CD4-positive, alpha-beta T cell treated with Interleukin-4 for 4 hours (primary cell): ENCODE results near the gene RNF182.
"Not testable (repeated sequence)": the region's sequence is repeated elsewhere in the genome, so short reads cannot be mapped to it uniquely, and the experiment has no call there.

Source experiments
- DNase-seq: peaks from one replicate; pipeline ENCODE4 v3.0.0-alpha.2; 2020

Gene RNF182

DNA sequence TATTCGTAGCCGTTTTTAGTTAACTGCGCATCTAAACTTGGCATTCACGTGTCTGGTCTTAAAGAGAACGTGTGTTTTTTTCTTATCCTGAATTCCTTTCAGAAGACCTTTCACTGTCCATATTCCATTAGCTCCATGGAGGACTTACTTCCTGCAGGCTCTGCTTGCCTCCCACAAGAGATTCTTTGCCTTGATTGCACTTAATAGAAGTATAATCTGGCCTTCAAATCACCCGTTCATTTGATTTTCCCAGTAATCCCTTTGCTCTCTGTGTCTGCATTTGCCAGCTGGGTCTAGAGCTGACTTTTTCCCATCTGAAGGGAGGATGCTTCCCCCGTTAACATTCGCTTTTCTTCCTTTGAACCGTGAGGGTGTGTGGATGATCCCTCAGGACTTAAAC, 79.5 kb downstream of the RNF182 start:
- DNase-seq: no peak

DNA sequence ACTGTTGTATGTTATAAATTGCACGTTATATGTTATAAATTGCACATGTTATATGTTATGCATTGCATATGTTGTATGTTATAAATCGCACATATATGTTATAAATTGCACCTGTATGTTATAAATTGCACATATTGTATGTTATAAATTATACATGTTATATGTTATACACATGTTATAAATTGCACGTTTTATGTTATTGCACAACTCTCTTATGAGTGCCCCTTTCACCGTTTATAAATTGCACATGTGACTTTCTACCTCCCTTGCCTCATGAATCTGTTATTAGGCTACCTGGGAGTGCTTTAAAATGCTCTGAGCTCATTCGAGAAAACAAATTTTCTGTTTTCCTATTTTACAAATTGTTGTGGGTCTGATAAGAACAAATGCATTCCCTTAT, 84.1 kb downstream of the RNF182 start:
- DNase-seq: no peak

DNA sequence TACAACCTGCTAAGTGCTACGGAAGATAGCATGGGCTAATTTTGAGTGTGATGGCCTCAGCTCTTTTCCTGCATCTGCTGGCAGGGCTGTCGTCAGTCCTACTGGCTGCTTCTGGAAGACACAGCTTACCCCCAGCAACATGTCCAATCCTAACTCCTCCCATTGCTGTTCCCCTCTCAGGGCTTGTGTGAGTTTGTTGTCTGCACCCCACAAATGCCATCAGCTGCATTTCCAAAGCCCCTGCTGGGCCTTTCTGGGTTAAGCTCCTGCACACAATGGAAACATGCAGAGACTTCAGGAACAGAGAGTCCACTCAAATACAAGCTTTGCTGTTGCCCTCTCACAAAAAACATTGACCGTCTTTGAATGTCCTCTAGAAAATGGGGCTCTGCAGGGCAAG, 84.7 kb downstream of the RNF182 start:
- DNase-seq: no peak

DNA sequence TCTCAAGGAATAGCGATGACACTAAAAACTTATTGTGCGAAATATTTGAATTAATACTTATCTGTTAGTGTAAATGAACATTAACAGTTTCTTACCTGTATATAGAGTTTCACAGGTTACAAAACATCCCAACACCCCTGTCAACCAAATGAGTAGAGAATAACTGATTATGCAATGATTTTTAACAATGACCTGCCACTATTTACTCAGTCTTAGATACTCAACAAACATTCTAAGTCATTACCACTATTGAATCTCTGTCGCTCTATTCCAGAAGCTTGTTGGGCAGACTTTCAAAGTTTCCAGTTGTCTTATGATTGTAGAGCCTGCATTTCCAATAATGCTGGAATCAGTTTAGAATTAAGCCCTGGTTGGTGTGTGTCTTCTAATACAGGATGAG, 85.5 kb downstream of the RNF182 start:
- DNase-seq: no peak

DNA sequence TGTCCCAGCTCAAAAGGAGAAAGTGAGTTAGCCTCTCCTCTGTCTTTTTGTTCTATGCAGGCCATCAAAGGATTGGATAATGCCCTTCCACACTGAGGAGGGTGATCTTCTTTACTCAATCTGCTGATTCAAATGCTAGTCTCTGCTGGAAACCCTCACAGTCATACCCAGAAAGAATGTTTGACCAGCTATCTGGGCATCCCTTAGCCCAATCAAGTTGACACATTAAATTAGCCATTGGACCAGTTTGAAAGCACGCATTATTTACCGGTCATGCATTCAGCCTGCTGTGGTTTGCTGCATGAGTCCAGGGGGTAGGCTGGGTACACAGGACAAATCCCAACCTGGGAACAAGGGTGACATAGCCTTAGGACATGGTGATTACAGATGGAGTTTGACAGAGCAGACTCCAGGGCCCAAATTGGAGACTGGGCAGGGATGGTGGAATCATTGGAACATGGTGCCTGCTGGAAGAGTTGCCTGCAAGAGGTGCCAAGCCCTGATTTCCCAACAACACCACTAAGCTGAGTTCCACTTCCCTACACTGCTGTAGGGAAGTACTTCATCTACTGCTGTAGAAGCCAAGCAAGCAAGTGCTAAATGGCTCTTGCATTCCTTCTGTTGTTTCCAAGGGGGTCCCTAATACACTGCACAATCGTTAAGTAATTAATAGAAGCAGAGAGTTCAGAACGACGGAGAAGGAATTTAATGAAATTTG, 87.7 kb downstream of the RNF182 start:
- no peak for DNase-seq

DNA sequence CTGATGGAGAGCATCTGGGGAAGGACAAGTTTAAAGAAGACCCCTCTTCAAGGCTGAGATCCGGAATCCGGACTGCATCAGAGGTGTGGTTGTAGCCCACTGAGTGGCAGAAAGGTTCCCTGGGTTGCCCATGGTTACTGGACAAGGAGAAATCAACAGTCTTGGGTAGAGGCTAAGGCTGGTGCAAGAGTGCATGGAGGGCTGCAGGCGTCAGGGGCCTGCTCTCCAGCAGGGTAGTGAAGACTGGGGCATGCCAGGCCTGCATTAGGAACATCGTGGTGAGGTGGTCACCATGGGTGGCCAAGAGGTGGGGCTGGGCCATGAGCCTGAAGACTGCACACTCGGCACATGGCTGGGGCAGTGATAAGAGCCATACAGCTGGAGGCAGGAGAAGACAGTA, 91.2 kb downstream of the RNF182 start:
- DNase-seq: no peak

DNA sequence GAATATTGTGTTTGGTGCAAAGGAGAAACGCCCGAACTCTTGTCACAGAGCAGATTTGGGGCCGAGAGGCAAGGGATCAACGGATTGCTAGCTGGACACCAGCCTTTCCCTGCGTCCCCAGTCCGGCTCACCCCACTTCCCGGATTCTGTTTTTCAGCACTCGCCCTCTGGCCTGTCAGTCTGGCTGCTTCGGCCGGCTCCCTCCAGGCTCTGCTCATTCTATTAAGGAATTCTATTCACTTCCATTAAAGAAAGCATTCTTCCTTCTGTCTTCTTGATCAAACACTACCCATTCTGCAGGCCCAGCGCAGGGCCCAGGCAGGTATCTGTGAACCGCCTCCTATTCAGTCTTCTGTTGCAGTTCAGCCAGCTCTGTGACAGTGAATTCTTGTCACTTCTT, 91.7 kb downstream of the RNF182 start:
- no peak for DNase-seq

DNA sequence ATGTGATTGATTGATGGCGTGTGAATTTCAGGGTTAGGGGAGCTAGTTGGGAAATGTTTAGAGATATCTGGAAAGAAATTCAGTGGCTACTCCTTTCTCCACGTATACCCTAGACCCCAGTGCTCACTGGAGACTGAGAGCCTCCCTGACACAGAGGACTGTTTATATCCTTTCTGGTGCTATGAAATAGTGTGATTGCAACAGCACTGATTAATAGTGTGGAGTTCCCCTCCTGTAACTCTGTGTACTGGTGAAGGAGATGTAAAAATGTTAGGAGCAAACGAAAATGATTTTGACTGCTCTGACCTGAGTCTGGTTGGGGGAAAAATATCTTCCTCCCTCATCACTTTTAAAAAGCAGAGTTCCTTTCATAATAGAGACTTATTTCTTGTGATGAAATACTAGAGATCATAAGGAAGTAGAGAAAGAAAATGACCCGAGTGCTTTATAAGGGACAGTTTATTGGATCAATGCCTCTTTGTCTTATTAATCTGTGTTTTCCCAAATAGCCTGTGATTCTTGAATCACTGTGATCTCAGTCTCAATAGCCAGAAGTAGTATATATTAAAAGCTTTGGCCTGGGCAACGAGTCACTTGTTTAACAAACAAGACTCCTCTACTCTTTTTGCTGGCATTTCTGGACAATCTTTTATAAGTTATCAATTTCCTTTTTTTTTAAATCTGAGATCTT, 92.3 kb downstream of the RNF182 start:
- DNase-seq: no peak

DNA sequence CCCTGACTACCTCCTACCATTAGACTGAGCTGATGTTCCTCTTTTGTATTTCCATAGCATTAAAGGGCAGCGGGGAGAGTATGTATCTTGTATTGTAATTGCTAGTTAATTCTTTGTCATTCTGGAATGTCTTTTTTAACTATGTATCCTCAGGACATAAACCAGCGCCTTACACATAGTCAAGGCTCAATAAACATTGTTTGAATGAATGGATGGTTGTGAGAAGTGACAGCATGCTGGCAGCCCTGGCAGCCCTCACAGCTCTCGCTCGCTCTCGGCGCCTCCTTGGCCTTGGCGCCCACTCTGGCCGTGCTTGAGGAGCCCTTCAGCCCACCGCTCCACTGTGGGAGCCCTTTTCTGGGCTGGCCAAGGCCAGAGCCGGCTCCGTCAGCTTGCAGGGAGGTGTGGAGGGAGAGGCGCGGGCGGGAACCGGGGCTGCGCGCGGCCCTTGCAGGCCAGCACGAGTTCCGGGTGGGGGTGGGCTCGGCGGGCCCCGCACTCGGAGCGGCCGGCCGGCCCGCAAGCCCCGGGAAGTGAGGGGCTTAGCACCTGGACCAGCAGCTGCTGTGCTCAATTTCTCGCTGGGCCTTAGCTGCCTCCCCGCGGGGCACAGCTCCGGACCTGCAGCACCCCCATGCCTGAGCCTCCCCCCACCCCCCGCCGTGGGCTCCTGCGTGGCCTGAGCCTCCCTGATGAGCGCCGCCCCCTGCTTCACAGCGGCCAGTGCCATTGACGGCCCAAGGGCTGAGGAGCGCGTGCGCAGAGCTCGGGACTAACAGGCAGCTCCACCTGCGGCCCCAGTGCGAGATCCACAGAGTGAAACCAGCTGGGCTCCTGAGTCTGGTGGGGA, 93.1 kb downstream of the RNF182 start:
- DNase-seq: no peak

DNA sequence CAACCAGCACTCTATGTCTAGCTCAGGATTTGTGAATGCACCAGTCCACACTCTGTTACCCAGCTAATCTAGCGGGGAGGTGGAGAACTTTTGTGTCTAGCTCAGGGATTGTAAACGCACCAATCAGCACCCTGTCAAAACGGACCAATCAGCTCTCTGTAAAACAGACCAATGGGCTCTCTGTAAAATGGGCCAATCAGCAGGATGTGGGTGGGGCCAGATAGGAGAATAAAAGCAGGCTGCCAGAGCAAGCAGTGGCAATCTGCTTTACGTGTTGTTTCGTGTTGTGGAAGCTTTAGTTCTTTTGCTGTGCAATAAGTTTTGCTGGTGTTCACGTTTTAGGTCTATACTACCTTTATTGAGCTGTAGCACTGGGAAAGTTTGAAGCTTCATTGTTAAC, 93.8 kb downstream of the RNF182 start:
- not testable (repeated sequence) for DNase-seq

DNA sequence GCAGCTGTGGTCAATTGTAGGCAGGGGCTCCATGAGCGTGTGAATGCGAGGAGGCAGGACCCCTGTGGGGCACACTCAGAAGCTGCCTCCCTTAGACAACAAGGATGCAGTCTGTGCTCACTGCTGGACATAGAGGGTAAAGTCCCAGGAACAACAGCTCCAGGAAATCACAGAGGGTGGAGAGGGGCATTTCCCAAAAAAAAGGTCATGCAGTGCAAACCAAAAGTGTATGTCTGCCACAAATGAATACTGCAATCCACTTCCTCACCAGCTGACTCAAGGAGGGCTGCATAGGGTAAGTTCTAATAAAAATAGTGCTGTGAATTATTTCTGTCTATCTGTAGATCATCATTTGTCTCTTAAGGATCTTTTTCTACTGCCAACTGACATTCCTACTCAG, 95.8 kb downstream of the RNF182 start:
- DNase-seq: no peak

DNA sequence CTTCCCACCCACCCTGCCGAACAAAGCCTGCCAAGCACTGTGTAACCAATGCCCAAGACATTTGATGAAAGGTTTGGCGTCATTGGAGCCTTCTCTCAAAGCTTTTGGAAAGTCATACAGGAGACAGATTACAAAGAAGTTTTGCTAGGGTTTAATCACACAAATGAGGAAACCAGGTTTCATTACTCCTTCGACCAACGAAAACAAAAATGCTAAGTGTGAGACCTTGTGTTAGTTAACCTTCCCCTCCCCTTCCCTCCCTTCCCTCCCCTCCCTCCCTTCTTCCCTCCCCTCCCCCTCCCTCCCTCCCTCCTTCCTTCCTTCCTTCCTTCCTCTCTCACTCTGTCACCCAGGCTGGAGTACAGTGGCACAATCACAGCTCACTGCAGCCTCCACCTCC, 96.7 kb downstream of the RNF182 start:
- no peak for DNase-seq

DNA sequence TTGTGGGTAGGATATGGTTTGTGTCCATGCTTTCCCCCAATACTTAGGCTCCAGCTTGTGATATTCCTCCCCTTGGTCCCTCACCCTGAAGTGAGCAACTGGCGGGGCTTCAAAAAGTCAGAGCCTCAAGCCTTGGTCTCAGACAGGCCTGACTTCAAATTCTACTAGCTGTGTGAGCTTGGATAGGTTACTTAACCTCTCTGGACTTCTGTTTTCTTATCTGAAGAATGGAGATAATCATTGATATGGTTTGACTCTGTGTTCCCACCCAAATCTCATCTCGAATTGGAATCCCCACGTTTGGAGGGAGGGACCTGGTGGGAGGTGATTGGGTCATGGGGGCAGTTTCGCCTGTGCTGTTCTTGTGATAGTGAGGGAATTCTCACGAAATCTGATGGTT, 97.9 kb downstream of the RNF182 start:
- no peak for DNase-seq

DNA sequence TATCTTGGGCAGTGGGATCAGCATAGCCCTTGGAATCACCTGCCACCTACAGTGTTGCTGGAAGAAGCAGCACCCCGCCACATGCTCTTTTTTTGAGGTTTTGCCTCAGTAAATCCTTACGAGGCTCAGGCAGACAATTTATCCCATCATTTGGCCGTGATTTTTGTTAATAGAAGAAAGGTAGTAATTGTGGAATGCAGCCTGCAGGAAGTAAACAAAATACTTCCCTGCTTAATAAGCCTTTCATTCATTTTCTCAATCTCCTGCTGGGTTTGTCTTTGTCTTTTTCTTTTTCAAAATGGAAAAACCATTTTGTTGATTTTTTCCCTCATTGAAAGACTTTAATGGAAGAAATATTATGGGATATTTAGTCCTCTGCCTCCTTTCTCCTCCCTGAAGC, 99.1 kb downstream of the RNF182 start:
- no peak for DNase-seq

DNA sequence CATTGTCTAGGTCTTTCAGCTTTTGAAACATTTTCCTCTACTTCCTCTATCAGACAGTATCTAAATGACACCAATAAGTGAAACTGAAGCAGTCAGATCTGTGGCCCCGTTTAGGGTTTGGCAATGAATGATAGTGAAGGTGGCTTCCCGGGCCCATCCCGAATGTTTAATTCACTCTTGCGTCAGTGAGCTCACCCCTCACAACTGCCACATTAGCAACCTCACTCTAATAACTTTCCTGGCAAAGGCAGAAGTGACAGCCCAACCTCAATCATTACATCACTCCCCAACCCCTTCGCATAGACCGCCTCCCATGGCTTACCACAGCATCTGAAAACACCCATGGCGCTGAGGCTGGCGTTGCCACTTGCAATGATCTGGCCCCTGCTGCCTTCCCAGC, 100.4 kb downstream of the RNF182 start:
- peak; percentile 6 for DNase-seq

DNA sequence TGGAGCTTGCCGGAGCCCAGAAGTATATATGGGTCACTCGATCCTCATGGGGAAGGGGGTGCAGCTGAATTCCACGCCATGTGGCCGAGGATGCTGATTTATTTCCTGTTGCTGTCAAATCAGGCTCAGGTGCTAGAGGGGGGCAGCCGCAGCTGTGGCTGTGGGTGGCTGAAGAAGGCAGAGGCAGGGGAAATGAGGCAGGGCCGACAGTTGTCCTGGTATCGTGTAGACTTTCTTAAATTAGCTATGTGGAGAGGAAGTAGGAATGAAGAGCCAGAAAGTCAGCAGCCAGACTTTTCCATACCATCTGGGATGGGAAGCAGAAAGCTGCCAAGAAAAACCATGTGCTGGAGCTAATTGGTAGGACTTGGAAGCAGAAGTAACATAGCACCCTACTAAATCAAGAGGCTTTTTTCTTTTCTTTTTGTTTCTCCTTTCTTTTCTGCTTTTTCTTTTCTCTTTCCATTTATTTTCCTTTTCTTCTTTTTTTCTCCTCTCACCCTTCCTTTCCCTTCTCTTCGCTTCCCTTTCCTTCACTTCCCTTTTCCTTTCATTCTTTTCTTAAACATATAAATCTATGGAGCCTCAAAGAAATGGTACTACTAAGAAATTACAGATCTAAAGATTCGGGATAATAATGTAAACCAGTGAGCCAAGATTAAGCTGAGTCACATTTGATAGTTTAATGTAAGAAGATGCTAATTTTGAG, 102.2 kb downstream of the RNF182 start:
- DNase-seq: no peak

DNA sequence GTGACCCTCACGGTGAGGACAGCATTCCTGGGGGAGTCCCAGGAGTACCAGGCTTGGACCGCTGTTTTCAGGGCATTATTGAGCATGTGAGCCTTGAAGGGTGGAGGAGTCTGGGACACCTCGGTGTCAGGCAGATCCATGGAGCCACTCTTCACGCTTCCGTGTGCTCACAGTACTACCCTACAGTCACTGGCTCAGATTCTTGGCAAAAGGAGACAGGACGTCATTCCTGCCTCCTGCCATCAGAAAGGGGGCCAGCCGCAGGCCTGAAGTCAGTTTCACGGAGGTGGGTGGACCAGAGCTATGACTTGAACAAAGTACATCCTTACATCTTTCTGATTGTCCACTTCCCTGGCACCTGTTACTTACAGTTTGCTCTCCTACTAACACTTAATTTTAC, 103.9 kb downstream of the RNF182 start:
- no peak for DNase-seq

DNA sequence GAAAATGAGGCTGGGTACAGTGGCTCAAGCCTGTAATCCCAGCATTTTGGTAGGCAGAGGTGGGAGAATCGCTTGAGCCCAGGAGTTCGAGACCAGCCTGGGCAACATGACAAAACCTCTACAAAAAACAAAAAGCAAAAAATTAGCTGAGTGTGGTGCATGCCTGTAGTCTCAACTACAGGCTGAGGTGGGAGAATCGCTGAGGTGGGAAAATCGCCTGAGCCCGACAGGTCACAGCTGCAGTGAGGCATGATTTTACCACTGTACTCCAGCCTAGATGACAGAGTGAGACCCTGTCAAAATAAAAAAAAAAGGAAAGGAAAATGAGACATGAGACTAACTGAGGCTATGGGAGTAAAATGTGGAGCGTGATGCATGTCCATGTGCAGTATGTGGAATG, 104.9 kb downstream of the RNF182 start:
- DNase-seq: no peak
